Smooth muscle cell (in vitro differentiated cells): ENCODE measurements around the gene CFAP77. TPM values are rescaled to one million over a fixed set of nuclear protein-coding genes. Genes with fewer than 3 reads are reported as not detected.

Experiments
- DNase-seq: peaks from one replicate; lab custom pipeline; 2025; ENCODE audit not compliant: unreplicated experiment; lab: John Stamatoyannopoulos, UW
- H2AFZ ChIP-seq: fragments of 200-600 bp; sonication (generic); 2 replicates; pipeline ENCODE4 v1.6.0; 2016; ENCODE audit warnings: antibody characterized with exemption, low read depth, mild to moderate bottlenecking
- H3F3A ChIP-seq: fragments of 200-600 bp; sonication (generic); 2 replicates; pipeline ENCODE4 v1.6.0; 2017; ENCODE audit warnings: antibody characterized with exemption, low read depth
- H3K27ac ChIP-seq: fragments of 200-600 bp; sonication (generic); 2 replicates; pipeline ENCODE4 v1.5.1; 2016; ENCODE audit warnings: low read depth, mild to moderate bottlenecking
- H3K27me3 ChIP-seq: fragments of 200-600 bp; sonication (generic); 2 replicates; pipeline ENCODE4 v1.6.1; 2016; ENCODE audit warnings: low read depth, mild to moderate bottlenecking
- H3K36me3 ChIP-seq: fragments of 200-600 bp; sonication (generic); 2 replicates; pipeline ENCODE4 v1.5.1; 2016; ENCODE audit warnings: low read depth
- H3K4me1 ChIP-seq: fragments of 200-600 bp; sonication (generic); 2 replicates; pipeline ENCODE4 v1.5.1; 2016; ENCODE audit warnings: low read depth
- H3K4me2 ChIP-seq: fragments of 200-600 bp; sonication (generic); 2 replicates; pipeline ENCODE4 v1.6.0; 2016; ENCODE audit warnings: mild to moderate bottlenecking
- H3K4me3 ChIP-seq: fragments of 200-600 bp; sonication (generic); 2 replicates; pipeline ENCODE4 v1.5.1; 2016; ENCODE audit warnings: mild to moderate bottlenecking
- H3K79me2 ChIP-seq: fragments of 200-600 bp; sonication (generic); 2 replicates; pipeline ENCODE4 v1.6.0; 2016; ENCODE audit warnings: low read depth, mild to moderate bottlenecking
- H3K9ac ChIP-seq: fragments of 200-600 bp; sonication (generic); 2 replicates; pipeline ENCODE4 v1.6.0; 2016; ENCODE audit warnings: low read depth
- H3K9me3 ChIP-seq: fragments of 200-600 bp; sonication (generic); replicated peaks from 2 replicates; pipeline ENCODE4 v1.5.1; 2016; ENCODE audit warnings: low read depth
- H4K20me1 ChIP-seq: fragments of 200-600 bp; sonication (generic); 2 replicates; pipeline ENCODE4 v1.6.0; 2016; ENCODE audit warnings: low read depth
- WGBS: methylation state at CpG from one replicate; pipeline ENCODE4 v1.1.7; 2016; ENCODE audit warnings: low lambda C conversion rate; 5-methylcytosine and 5-hydroxymethylcytosine counted together
- polyA plus RNA-seq: library from polyadenylated mRNA; unstranded; fragments of >200 nt; fragmentation: Nextera tagmentation; extraction: Ambion mirVana; gene quantifications from 2 replicates; pipeline ENCODE4 v1.2.1, GENCODE V29; 2016
- total RNA-seq: library from RNA; depleted of rRNA; stranded (reverse); fragments of >200 nt; gene quantifications from 2 replicates; pipeline ENCODE4 v1.2.3, GENCODE V29; 2014
- TF ChIP-seq, protein P1 (sequence below): fragments of 200-600 bp; sonication (generic); IDR thresholded peaks from 2 replicates; pipeline ENCODE4 v1.5.1; 2017; ENCODE audit warnings: borderline replicate concordance, mild to moderate bottlenecking, antibody characterized with exemption; ENCODE audit not compliant: insufficient read depth, poor library complexity, severe bottlenecking

Gene CFAP77
- total and polyA plus RNA-seq, 2 experiments from 2014 or later: 0.31 TPM; not detected in 1

DNA sequence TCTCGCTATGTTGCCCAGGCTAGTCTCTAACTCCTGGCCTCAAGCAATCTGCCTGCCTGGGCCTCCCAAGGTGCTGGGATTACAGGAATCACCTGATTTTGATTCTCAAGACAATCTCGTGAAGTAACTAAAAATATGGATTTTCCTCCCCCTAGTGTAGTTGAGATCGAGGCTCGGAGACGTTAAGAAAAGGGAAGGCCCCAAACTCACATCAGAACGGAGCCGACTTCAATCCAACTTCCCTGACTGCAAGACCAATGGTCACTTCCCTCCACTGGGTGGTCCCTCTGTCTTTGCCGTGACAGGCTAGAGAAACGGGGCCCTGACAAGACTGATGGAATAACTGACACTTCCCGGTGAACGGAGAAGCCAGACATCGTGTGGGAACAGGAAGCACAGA, 200.7 kb downstream of the CFAP77 start:
- Histone ChIP-seq H3K79me2 (no peaks in the 10 kb centered on the region), H3K36me3 (no peaks in the 10 kb centered on the region), H3F3A (no peaks in the 10 kb centered on the region), H2AFZ (no peak overlapping the region), H3K27me3 (no peaks in the 10 kb centered on the region), H3K4me3 (no peak overlapping the region), H4K20me1 (peaks cover 15% of the 10 kb centered on the region), H3K9me3 (no peaks in the 10 kb centered on the region), H3K9ac (no peak overlapping the region), H3K4me2 (no peak overlapping the region), H3K27ac (no peak overlapping the region), H3K4me1 (peaks cover 17% of the 10 kb centered on the region)
- 96% methylated on average over 12 of the region's 12 CpGs for WGBS
- no peak for DNase-seq
- TF ChIP-seq, protein P1, sequence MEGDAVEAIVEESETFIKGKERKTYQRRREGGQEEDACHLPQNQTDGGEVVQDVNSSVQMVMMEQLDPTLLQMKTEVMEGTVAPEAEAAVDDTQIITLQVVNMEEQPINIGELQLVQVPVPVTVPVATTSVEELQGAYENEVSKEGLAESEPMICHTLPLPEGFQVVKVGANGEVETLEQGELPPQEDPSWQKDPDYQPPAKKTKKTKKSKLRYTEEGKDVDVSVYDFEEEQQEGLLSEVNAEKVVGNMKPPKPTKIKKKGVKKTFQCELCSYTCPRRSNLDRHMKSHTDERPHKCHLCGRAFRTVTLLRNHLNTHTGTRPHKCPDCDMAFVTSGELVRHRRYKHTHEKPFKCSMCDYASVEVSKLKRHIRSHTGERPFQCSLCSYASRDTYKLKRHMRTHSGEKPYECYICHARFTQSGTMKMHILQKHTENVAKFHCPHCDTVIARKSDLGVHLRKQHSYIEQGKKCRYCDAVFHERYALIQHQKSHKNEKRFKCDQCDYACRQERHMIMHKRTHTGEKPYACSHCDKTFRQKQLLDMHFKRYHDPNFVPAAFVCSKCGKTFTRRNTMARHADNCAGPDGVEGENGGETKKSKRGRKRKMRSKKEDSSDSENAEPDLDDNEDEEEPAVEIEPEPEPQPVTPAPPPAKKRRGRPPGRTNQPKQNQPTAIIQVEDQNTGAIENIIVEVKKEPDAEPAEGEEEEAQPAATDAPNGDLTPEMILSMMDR: no peak

GRCh38 chr9:132614324-132614723, 204.3 kb downstream of the CFAP77 start:
- no peaks in the 10 kb centered on the region for H3F3A ChIP-seq
- H3K4me3 ChIP-seq: no peak overlapping the region
- H3K79me2 ChIP-seq: no peaks in the 10 kb centered on the region
- H3K9me3 ChIP-seq: no peaks in the 10 kb centered on the region
- TF ChIP-seq, protein P1: no peak
- peaks cover 5% of the 10 kb centered on the region for H3K4me1 ChIP-seq
- no peak overlapping the region for H3K4me2 ChIP-seq
- no peak overlapping the region for H3K27ac ChIP-seq
- H3K36me3 ChIP-seq: peaks cover 15% of the 10 kb centered on the region
- H3K27me3 ChIP-seq: no peaks in the 10 kb centered on the region
- H3K9ac ChIP-seq: no peak overlapping the region
- no peak for DNase-seq
- no peak overlapping the region for H2AFZ ChIP-seq
- peaks cover 8% of the 10 kb centered on the region for H4K20me1 ChIP-seq
- WGBS: 81% methylated on average over 6 of the region's 6 CpGs

- TF ChIP-seq, protein P1: no peak
- Histone ChIP-seq H3K9ac (no peak overlapping the region), H3F3A (no peaks in the 10 kb centered on the region), H3K4me2 (no peak overlapping the region), H3K4me3 (no peak overlapping the region), H3K36me3 (peaks cover 15% of the 10 kb centered on the region), H3K4me1 (peaks cover 12% of the 10 kb centered on the region), H4K20me1 (no peaks in the 10 kb centered on the region), H2AFZ (no peak overlapping the region), H3K27ac (no peak overlapping the region), H3K9me3 (no peaks in the 10 kb centered on the region), H3K27me3 (no peaks in the 10 kb centered on the region), H3K79me2 (no peaks in the 10 kb centered on the region)
- 91% methylated on average over 2 of the region's 2 CpGs for WGBS
- DNase-seq: no peak
Measured at GRCh38 chr9:132615774-132616173, 205.8 kb downstream of the CFAP77 start.

GRCh38 chr9:132616725-132617124, 206.7 kb downstream of the CFAP77 start:
- Histone ChIP-seq H3K27ac (no peak overlapping the region), H3K79me2 (no peaks in the 10 kb centered on the region), H3F3A (no peaks in the 10 kb centered on the region), H3K4me1 (peaks cover 12% of the 10 kb centered on the region), H3K9me3 (no peaks in the 10 kb centered on the region), H3K9ac (no peak overlapping the region), H3K36me3 (peaks cover 15% of the 10 kb centered on the region), H3K4me2 (no peak overlapping the region), H2AFZ (no peak overlapping the region), H3K4me3 (no peak overlapping the region), H4K20me1 (no peaks in the 10 kb centered on the region), H3K27me3 (no peaks in the 10 kb centered on the region)
- 98% methylated on average over 5 of the region's 5 CpGs for WGBS
- DNase-seq: no peak
- TF ChIP-seq, protein P1: no peak
